ENCODE measurements around the gene VGF. TPM values are rescaled to one million over a fixed set of nuclear protein-coding genes. Genes with fewer than 3 reads are reported as not detected.

Gene VGF
- 0.99 and 1.2 TPM in 2 replicates for total RNA-seq
- 0.18 and 0.69 TPM in 2 replicates for polyA plus RNA-seq

GRCh38 chr7:101165075-101165957, at the start of gene VGF:
VGF (minus strand) TSS chr7:101165569; CDS start chr7:101164843, 726 bp downstream.
- DNase-seq (ENCODE audit: low read depth in 1 of 2, low spot score in 1 of 2), result peak; percentile 94 to 96
- peaks cover 100% of the 10 kb centered on the region for H3K27me3 ChIP-seq
- no peaks in the 10 kb centered on the region for H3K9me3 ChIP-seq (ENCODE audit: low read depth)
- H3K4me1 ChIP-seq (ENCODE audit: low read depth), result peaks cover 17% of the 10 kb centered on the region
- H3K36me3 ChIP-seq, result no peaks in the 10 kb centered on the region
- H3K27ac ChIP-seq, result no peak within 1 kb of the TSS
- TF ChIP-seq CTCF (IDR thresholded peaks at IDR 0.05; ENCODE audit: low read depth, low read length), result no peak
- H3K4me3 ChIP-seq, result peak within 1 kb of the TSS; percentile 12

- Histone ChIP-seq H3K9me3 (ENCODE audit: low read depth) (no peaks in the 10 kb centered on the region), H3K4me1 (ENCODE audit: low read depth) (no peaks in the 10 kb centered on the region), H3K36me3 (peaks cover 10% of the 10 kb centered on the region), H3K4me3 (no peak overlapping the region), H3K27ac (no peak overlapping the region), H3K27me3 (no peaks in the 10 kb centered on the region)
- TF ChIP-seq CTCF (IDR thresholded peaks at IDR 0.05; ENCODE audit: low read depth, low read length), result no peak
- DNase-seq (ENCODE audit: low read depth in 1 of 2, low spot score in 1 of 2), result no peak
Measured at GRCh38 chr7:101212014-101212413, 46.6 kb upstream of the VGF start.

GRCh38 chr7:101211501-101211900, 46.1 kb upstream of the VGF start:
- no peak for DNase-seq (ENCODE audit: low read depth in 1 of 2, low spot score in 1 of 2)
- Histone ChIP-seq H3K4me1 (ENCODE audit: low read depth) (no peaks in the 10 kb centered on the region), H3K9me3 (ENCODE audit: low read depth) (no peaks in the 10 kb centered on the region), H3K27ac (no peak overlapping the region), H3K4me3 (no peak overlapping the region), H3K36me3 (peaks cover 10% of the 10 kb centered on the region), H3K27me3 (no peaks in the 10 kb centered on the region)
- no peak for TF ChIP-seq CTCF (IDR thresholded peaks at IDR 0.05; ENCODE audit: low read depth, low read length)

GRCh38 chr7:101210143-101210542, 44.8 kb upstream of the VGF start:
- Histone ChIP-seq H3K9me3 (ENCODE audit: low read depth) (no peaks in the 10 kb centered on the region), H3K27me3 (no peaks in the 10 kb centered on the region), H3K27ac (no peak overlapping the region), H3K4me1 (ENCODE audit: low read depth) (no peaks in the 10 kb centered on the region), H3K4me3 (no peak overlapping the region), H3K36me3 (peaks cover 10% of the 10 kb centered on the region)
- no peak for DNase-seq (ENCODE audit: low read depth in 1 of 2, low spot score in 1 of 2)
- TF ChIP-seq CTCF (IDR thresholded peaks at IDR 0.05; ENCODE audit: low read depth, low read length), result no peak

- TF ChIP-seq CTCF (IDR thresholded peaks at IDR 0.05; ENCODE audit: low read depth, low read length), result no peak
- Histone ChIP-seq H3K4me1 (ENCODE audit: low read depth) (no peaks in the 10 kb centered on the region), H3K27me3 (peaks cover 6% of the 10 kb centered on the region), H3K9me3 (ENCODE audit: low read depth) (no peaks in the 10 kb centered on the region), H3K4me3 (no peak overlapping the region), H3K36me3 (peaks cover 8% of the 10 kb centered on the region), H3K27ac (no peak overlapping the region)
- no peak for DNase-seq (ENCODE audit: low read depth in 1 of 2, low spot score in 1 of 2)
Measured at GRCh38 chr7:101208794-101209193, 43.4 kb upstream of the VGF start.

Measured in cardiac muscle cell (in vitro differentiated cells and primary cell).